ENCODE measurements around the gene CTNNA3. TPM values are rescaled to one million over a fixed set of nuclear protein-coding genes. Genes with fewer than 3 reads are reported as not detected.

CTNNA3 gene
- total and polyA plus RNA-seq, 2 of the 4 experiments (the other 2 are of a cell fraction), result 0.19 to 0.90 TPM

DNA sequence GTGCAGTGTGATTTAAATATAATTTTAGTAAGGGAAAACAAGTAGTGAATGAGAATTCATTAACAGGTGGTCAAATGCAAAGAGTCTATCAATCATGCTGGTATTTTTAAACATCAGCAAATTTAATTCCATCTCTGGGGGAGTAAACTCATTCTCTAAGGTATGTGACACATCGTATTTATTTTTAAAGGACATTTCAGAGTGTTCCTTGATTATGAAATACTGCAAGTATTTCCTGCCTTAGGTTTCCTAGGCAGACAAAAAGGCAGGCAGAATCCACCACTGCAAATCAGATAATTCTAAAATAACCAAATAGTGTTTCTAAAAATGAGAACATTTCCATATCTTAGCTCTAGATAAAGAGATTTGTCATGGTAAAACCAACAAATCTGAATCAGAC is 576.3 kb downstream of the CTNNA3 start:
- no peak overlapping the region for H2AK9ac ChIP-seq (replicated peaks; ENCODE audit: low read depth, low read length, poor library complexity)
- no peak for TF ChIP-seq POLR2A (IDR thresholded peaks at IDR 0.05; ENCODE audit: low read depth, low read length)
- TF ChIP-seq FOS (IDR thresholded peaks at IDR 0.05; ENCODE audit: low read depth, low read length), result no peak
- no peak for TF ChIP-seq NFE2L2 (IDR thresholded peaks at IDR 0.05; ENCODE audit: low read depth, low read length)
- no peak for TF ChIP-seq RCOR1 (IDR thresholded peaks at IDR 0.05; ENCODE audit: insufficient replicate concordance, low read length)
- no peak for TF ChIP-seq MAZ (IDR thresholded peaks at IDR 0.05; ENCODE audit: borderline replicate concordance, low read depth, low read length)
- TF ChIP-seq RFX5 (IDR thresholded peaks at IDR 0.05; ENCODE audit: low read depth, low read length), result no peak
- TF ChIP-seq, protein P1, sequence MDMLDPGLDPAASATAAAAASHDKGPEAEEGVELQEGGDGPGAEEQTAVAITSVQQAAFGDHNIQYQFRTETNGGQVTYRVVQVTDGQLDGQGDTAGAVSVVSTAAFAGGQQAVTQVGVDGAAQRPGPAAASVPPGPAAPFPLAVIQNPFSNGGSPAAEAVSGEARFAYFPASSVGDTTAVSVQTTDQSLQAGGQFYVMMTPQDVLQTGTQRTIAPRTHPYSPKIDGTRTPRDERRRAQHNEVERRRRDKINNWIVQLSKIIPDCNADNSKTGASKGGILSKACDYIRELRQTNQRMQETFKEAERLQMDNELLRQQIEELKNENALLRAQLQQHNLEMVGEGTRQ (IDR thresholded peaks at IDR 0.05; ENCODE audit: low read depth, low read length), result no peak
- TF ChIP-seq ELK1 (IDR thresholded peaks at IDR 0.05; ENCODE audit: borderline replicate concordance, low read depth, low read length), result no peak
- no peak for TF ChIP-seq SMC3 (IDR thresholded peaks at IDR 0.05; ENCODE audit: low read depth, low read length)
- no peak for TF ChIP-seq CEBPB (IDR thresholded peaks at IDR 0.05; ENCODE audit: low read depth, low read length)
- no peak for TF ChIP-seq BHLHE40 (IDR thresholded peaks at IDR 0.05; ENCODE audit: low read depth, low read length)
- TF ChIP-seq, protein P2, sequence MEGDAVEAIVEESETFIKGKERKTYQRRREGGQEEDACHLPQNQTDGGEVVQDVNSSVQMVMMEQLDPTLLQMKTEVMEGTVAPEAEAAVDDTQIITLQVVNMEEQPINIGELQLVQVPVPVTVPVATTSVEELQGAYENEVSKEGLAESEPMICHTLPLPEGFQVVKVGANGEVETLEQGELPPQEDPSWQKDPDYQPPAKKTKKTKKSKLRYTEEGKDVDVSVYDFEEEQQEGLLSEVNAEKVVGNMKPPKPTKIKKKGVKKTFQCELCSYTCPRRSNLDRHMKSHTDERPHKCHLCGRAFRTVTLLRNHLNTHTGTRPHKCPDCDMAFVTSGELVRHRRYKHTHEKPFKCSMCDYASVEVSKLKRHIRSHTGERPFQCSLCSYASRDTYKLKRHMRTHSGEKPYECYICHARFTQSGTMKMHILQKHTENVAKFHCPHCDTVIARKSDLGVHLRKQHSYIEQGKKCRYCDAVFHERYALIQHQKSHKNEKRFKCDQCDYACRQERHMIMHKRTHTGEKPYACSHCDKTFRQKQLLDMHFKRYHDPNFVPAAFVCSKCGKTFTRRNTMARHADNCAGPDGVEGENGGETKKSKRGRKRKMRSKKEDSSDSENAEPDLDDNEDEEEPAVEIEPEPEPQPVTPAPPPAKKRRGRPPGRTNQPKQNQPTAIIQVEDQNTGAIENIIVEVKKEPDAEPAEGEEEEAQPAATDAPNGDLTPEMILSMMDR (conservative IDR thresholded peaks at IDR 0.05; ENCODE audit: low read depth, low read length), result no peak
- TF ChIP-seq RAD21 (IDR thresholded peaks at IDR 0.05; ENCODE audit: low read length), result no peak
- no peak for TF ChIP-seq CHD1 (IDR thresholded peaks at IDR 0.05; ENCODE audit: low read depth, low read length)
- no peak for TF ChIP-seq MAFK (IDR thresholded peaks at IDR 0.05; ENCODE audit: low read depth, low read length)
- TF ChIP-seq MXI1 (IDR thresholded peaks at IDR 0.05; ENCODE audit: borderline replicate concordance, low read depth, low read length), result no peak
- no CpG with 5 or more reads among the region's 1 CpG for WGBS, 2 experiments (ENCODE audit: extremely low coverage in 2 of 2, insufficient read length in 1 of 2)
- H3K23ac ChIP-seq (ENCODE audit: low read depth, low read length), result no peak overlapping the region
- no peak overlapping the region for H2BK20ac ChIP-seq (ENCODE audit: low read depth, low read length)
- H3K4me3 ChIP-seq (ENCODE audit: insufficient read depth, low read depth, low read length), result no peak overlapping the region
- H2AFZ ChIP-seq (replicated peaks; ENCODE audit: low read length, poor library complexity), result no peak overlapping the region
- ChIA-PET POLR2A (ENCODE audit: unreplicated experiment) (no interaction called here), CTCF (interaction anchor here (0.5 to 0.6 kb wide), 2 partner anchors 349 to 775 kb away, joined by 3 to 4 read pairs; no protein-coding TSS in a partner anchor)
- H4K20me1 ChIP-seq (ENCODE audit: insufficient read depth, low read length), result no peaks in the 10 kb centered on the region
- no peaks in the 10 kb centered on the region for H3K79me1 ChIP-seq (ENCODE audit: low read depth in 1 of 2, low read length in 2 of 2)
- H2AK5ac ChIP-seq (ENCODE audit: low read depth, low read length), result no peak overlapping the region
- no peak overlapping the region for H4K91ac ChIP-seq (ENCODE audit: insufficient read depth, low read depth, low read length)
- no peak overlapping the region for H4K8ac ChIP-seq (ENCODE audit: low read depth in 2 of 2, low read length in 2 of 2)
- no peak overlapping the region for H3K56ac ChIP-seq (ENCODE audit: extremely low read depth, insufficient read depth, low read length)
- no peak overlapping the region for H2BK120ac ChIP-seq (ENCODE audit: low read depth, low read length)
- H3K4me1 ChIP-seq (ENCODE audit: control insufficient read depth, insufficient read depth, low read length), result no peaks in the 10 kb centered on the region
- DNase-seq (no peak), ATAC-seq (ENCODE audit: low read depth) (no peak)
- H2BK5ac ChIP-seq (ENCODE audit: low read depth, low read length, poor library complexity, severe bottlenecking), result no peak overlapping the region
- H3K4me2 ChIP-seq (ENCODE audit: low read depth, low read length), result no peak overlapping the region
- no peak overlapping the region for H4K5ac ChIP-seq (ENCODE audit: low read depth, low read length)
- no peak overlapping the region for H3K14ac ChIP-seq (replicated peaks; ENCODE audit: low read depth, low read length)
- no peak overlapping the region for H3K9ac ChIP-seq (ENCODE audit: low read depth, low read length)
- dilution Hi-C loops (cut with HindIII; ENCODE audit: low sequenced_read_pairs, unreplicated experiment) (no loop called here), in situ Hi-C loops (cut with MboI; ENCODE audit: low sequenced_read_pairs) (no loop called here), intact Hi-C loops (cut with micrococcal nuclease) (no loop called here)
- H3K27me3 ChIP-seq (ENCODE audit: control insufficient read depth, insufficient read depth, low read length), result no peaks in the 10 kb centered on the region
- no peak overlapping the region for H3K27ac ChIP-seq (ENCODE audit: insufficient read depth, low read length)
- no peaks in the 10 kb centered on the region for H3K9me1 ChIP-seq (ENCODE audit: insufficient read depth, low read length)
- no peaks in the 10 kb centered on the region for H3K36me3 ChIP-seq (ENCODE audit: control insufficient read depth, insufficient read depth, low read length)
- no TSS peak for BruUV-seq (replicated peaks)
- H2BK15ac ChIP-seq (ENCODE audit: low read depth, low read length), result no peak overlapping the region
- H3K4ac ChIP-seq (ENCODE audit: low read depth, low read length), result no peak overlapping the region
- H3K18ac ChIP-seq (ENCODE audit: low read depth, low read length), result no peak overlapping the region
- no peaks in the 10 kb centered on the region for H3K9me3 ChIP-seq (ENCODE audit: control insufficient read depth, insufficient read depth, low read length)
